GM19043 (cell line): Measurements from ENCODE around the gene AUTS2.

Experiments used
- ATAC-seq: cut with Tn5 transposase; IDR thresholded peaks from one replicate; pipeline ENCODE4 v1.9.1; 2021; ENCODE audit warnings: low read depth; ENCODE audit not compliant: unreplicated experiment

AUTS2 gene

GRCh38 chr7:70135656-70136055, 537.4 kb downstream of the AUTS2 start:
- ATAC-seq: no peak

DNA sequence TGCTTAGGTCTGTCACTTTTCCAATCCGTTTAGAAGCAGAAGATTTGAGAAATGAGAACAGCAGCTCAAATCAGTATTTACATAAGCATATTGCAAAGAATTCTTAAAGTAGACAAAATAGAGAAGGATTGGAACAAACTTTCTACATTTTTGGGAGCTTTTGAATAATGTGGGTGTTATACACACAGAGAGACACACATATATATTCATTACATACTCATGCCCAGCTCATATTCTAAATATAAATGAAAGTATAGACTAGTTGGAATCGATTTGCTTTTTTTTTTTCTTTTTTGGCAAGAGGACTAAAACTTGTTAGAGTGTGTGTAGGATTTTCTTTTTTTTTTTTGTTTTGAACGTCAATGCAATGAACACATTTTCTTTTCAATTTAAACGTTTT, 538.9 kb downstream of the AUTS2 start:
- ATAC-seq: no peak

DNA sequence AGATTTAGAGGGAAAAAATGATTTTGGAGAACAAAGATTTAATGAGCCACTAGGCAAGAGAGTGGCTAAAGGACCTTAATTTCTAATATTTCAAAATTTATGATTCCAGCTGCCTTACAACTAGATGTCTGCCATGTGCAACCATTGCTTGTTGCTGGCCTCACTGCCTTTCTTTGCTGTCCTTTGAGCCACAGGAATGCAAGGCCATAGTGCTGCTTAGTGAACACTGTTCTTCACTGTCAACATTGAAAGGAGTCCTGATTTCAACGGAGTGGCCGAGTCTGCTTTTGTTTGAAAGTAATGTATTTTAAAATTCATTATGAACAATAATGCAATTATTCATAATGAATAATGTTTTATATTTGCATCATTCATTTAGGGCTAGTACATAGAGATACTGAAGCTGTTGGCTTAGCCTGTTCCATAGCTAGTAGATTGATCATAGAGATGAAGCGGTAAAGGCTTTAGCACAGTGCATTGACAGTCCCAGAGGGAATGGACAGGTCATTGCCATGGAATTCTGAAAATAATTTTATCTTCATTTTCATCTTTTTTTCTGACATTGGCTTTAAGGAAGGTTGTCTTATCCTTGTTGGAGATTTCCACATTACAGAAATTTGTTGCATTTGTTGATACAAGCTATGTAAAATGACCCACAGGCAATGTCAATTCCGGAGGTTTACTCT, 544.1 kb downstream of the AUTS2 start:
- no peak for ATAC-seq

GRCh38 chr7:70143075-70144044, 545.1 kb downstream of the AUTS2 start:
- ATAC-seq: no peak

- ATAC-seq: no peak
Observed at GRCh38 chr7:70148997-70149396, 550.7 kb downstream of the AUTS2 start.

DNA sequence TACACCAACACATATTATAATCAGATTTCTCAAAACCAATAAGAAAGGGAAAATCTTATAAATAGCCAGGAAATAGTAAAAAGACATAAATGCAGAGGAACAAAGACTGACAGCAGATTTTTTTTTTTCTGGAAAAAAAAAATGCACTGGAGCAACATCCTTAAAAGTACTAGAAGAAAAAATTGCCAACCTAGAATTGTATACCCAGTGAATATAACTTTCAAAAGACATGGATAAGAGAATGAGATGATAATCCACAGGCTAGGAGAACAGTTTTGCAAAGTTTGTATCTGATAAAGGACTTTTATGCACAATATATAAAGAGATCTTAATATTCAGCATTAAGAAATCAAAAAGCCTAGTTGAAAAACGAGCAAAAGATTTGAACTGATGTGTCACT, 554.0 kb downstream of the AUTS2 start:
- ATAC-seq: no peak

DNA sequence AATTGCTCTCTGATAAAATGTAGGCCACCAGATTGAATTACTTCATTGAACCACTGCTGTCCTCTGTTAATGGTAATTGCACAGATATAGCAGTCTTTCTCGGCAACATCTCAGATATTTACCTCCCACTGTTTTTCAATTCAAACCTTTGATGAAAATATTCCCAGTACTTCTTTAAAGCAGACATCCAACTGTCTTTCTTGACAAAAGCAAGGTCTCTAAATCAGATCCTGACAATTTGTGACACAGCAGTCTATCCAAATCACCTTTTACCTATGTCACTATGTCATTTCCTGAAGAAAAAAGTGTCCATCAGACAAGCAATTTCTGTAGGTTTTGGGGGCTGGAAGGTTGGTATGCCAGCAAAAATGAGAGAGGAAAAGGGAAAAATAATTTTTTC, 555.7 kb downstream of the AUTS2 start:
- ATAC-seq: no peak

DNA sequence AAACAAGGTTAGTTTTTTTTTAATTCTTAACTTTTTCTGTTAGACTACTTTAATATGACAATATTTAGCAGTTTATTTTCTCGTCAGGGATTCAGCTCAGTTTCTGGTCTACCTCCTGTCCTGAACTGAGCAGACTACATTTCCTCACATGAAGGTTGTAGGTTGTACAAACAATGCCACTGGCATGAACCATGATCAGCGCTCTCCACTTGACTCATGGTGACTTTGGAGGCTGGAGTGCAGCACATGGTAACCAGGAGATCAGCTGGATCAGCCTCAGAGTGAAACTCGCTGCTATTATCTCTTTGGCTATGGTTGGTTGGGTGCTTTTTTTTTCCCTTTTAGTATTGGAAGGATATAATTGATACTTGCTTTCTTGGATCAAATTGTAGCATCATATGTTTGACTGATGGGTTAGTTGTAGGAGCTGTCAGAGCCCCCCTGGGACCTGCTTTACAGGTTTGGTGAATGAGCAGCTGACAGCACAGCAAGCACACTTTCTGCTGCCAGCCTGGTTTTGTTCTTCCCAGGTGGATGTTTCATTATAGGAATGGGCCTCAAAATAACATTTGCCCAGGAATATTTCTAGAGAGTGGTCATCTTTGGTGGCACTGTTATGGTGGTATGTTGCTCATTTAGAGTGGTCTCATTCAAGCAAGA, 556.4 kb downstream of the AUTS2 start:
- no peak for ATAC-seq

GRCh38 chr7:70156057-70156456, 557.8 kb downstream of the AUTS2 start:
- ATAC-seq: no peak

GRCh38 chr7:70159121-70159520, 560.8 kb downstream of the AUTS2 start:
- ATAC-seq: no peak

DNA sequence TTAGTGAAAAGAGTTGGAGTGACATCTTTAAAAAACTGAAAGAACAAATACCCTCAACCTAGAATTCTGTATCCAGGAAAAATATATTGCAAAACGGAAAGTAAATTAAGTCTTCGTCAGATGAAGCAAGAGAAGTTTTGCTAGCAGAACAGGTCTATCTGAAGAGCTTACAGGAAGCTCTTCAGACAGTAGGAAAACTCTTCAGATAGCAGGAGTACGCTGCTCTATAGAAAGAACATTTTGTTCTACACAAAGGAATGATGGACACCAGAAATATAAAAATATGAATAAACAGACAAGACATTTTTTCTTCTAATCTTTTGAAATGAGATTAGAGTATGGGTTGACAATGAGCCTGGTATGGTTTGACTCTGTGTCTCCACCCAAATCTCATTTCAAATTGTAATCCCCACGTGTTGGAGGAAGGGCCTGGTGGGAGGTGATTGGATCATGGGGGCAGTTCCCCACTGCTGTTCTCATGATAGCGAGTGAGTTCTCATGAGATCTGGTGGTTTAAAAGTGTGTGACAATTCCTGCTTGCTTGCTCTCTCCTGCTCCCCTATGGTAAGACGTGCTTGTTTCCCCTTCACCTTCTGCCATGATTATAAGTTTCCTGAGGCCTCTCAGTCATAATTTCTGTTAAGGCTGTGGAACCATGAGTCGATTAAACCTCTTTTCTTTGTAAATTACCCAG, 567.3 kb downstream of the AUTS2 start:
- ATAC-seq: no peak

- no peak for ATAC-seq
Observed at GRCh38 chr7:70171369-70171920, 573.2 kb downstream of the AUTS2 start.

- no peak for ATAC-seq
Observed at GRCh38 chr7:70177166-70177565, 578.9 kb downstream of the AUTS2 start.

DNA sequence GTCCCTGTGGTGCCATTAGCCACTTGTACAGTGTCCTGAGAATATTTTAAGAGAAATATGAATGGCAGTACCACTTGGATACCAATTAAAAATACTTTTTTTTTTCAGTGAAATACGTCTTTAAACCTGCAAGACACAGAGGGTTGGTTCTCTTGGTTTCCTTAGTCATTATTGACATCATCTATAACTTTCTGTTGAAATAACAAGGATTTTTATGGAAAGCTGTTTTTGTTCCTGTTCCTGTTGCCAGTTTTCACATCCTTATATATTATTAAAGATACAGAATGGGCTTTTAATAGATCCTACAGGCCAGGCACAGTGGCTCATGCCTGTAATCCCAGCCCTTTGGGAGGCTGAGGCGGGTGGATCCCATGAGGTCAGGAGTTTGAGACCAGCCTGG, 579.9 kb downstream of the AUTS2 start:
- no peak for ATAC-seq

GRCh38 chr7:70178787-70179186, 580.5 kb downstream of the AUTS2 start:
- no peak for ATAC-seq

DNA sequence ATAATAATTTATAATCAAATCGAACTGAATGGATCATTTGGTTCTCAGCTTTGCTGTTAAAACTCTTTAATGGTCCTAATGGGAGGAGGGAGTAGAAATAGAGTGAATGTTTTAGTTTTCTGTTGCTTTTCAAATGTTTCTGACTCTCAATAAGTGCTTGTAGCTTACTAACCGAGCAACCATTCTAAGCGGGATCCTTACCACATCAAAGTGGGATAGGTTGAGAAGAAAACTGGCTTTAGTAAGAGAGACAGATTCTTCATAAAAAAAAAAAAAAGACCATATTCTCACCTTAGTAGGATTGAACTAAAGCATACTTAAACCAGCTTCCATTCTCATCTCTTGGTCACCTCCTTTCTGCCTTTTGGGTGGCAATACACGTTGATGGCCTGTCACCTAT, 584.2 kb downstream of the AUTS2 start:
- ATAC-seq: no peak

- ATAC-seq: no peak
Observed at GRCh38 chr7:70183278-70183677, 585.0 kb downstream of the AUTS2 start.

- ATAC-seq: no peak
Observed at GRCh38 chr7:70188901-70189650, 590.8 kb downstream of the AUTS2 start.

GRCh38 chr7:70189776-70190175, 591.5 kb downstream of the AUTS2 start:
- ATAC-seq: no peak

DNA sequence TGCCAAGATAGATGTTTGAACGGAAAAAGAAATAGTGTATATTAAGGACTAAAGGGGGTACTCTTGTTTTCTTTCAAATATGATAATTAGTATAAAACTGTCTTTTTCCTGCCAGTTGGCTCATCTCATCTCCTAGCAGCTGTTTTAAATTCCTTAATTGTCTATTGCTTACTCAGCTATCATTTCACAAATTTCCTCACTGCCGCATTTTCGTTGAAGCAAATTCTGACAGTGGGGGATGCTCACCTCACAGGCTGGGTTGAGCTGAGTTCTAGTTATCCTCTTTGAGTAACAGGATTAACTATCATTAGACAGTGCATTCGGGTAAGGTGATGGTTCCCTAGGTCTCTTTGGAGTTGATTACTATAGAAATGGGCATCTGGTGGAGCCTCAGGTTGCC, 592.0 kb downstream of the AUTS2 start:
- no peak for ATAC-seq
